ENCODE data around the gene CALB2.

Gene CALB2

DNA sequence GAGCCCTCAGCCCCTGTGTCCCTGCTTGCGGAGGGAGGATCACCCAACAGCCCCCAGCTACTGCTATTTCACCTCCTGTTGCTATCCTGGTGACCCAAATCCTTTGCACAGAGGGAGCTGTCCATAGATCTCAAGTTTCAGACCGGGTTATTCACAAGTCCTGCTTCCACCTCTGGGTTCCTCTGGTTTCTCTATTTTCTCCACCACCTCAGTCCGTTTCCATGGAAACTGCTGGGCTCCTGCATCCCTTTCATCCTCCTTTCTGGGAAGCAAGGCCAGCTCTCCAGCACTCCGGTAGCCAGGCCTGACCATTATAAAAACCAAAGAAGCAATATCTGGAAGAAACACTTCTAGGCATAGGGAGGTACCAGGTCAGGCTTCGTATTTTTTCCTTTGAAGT lies 4.8 kb upstream of the CALB2 start:
- TF ChIP-seq TAF1 (IDR thresholded peaks at IDR 0.05; ENCODE audit: low read depth) (no peak), TEAD4 (IDR thresholded peaks at IDR 0.05) (no peak), EP300 (IDR thresholded peaks at IDR 0.05; ENCODE audit: borderline replicate concordance) (no peak), TCF12 (IDR thresholded peaks at IDR 0.05; ENCODE audit: low read depth) (no peak), YY1 (IDR thresholded peaks at IDR 0.05; ENCODE audit: low read depth) (no peak), CEBPB (IDR thresholded peaks at IDR 0.05) (no peak), CREB1 (IDR thresholded peaks at IDR 0.05; ENCODE audit: low read depth) (no peak), NFIC (IDR thresholded peaks at IDR 0.05) (no peak), EGR1 (IDR thresholded peaks at IDR 0.05) (no peak), ZBTB7A (IDR thresholded peaks at IDR 0.05; ENCODE audit: low read depth) (no peak), FOXM1 (IDR thresholded peaks at IDR 0.05; ENCODE audit: borderline replicate concordance, low read depth) (no peak), RAD21 (IDR thresholded peaks at IDR 0.05; ENCODE audit: low read depth) (no peak)
- TF ChIP-seq, protein P1, sequence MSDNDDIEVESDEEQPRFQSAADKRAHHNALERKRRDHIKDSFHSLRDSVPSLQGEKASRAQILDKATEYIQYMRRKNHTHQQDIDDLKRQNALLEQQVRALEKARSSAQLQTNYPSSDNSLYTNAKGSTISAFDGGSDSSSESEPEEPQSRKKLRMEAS (IDR thresholded peaks at IDR 0.05) = no peak
- TF ChIP-seq, protein P2, sequence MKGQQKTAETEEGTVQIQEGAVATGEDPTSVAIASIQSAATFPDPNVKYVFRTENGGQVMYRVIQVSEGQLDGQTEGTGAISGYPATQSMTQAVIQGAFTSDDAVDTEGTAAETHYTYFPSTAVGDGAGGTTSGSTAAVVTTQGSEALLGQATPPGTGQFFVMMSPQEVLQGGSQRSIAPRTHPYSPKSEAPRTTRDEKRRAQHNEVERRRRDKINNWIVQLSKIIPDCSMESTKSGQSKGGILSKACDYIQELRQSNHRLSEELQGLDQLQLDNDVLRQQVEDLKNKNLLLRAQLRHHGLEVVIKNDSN (IDR thresholded peaks at IDR 0.05) = no peak
- TF ChIP-seq, protein P3, sequence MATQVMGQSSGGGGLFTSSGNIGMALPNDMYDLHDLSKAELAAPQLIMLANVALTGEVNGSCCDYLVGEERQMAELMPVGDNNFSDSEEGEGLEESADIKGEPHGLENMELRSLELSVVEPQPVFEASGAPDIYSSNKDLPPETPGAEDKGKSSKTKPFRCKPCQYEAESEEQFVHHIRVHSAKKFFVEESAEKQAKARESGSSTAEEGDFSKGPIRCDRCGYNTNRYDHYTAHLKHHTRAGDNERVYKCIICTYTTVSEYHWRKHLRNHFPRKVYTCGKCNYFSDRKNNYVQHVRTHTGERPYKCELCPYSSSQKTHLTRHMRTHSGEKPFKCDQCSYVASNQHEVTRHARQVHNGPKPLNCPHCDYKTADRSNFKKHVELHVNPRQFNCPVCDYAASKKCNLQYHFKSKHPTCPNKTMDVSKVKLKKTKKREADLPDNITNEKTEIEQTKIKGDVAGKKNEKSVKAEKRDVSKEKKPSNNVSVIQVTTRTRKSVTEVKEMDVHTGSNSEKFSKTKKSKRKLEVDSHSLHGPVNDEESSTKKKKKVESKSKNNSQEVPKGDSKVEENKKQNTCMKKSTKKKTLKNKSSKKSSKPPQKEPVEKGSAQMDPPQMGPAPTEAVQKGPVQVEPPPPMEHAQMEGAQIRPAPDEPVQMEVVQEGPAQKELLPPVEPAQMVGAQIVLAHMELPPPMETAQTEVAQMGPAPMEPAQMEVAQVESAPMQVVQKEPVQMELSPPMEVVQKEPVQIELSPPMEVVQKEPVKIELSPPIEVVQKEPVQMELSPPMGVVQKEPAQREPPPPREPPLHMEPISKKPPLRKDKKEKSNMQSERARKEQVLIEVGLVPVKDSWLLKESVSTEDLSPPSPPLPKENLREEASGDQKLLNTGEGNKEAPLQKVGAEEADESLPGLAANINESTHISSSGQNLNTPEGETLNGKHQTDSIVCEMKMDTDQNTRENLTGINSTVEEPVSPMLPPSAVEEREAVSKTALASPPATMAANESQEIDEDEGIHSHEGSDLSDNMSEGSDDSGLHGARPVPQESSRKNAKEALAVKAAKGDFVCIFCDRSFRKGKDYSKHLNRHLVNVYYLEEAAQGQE (IDR thresholded peaks at IDR 0.05; ENCODE audit: low read depth) = no peak

DNA sequence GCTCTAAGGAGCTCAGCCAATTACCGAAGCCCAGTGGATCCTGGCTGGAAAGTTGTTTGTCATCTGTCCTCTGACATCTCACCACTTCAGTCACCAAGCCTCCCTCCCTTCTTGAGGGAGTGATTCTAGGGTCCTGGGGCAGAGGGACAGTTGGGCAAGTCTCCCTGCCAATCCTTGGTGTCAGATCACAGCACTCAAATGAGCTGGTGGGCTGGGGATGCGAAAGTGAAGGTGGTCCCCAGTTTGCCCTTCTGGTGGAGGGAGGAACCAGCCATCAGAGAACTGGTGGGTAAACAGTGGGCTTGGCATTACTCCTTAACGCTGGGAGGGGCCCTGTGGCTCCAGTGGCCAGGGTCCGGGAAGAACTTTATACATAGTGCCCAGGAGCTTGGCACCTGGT lies 4.4 kb upstream of the CALB2 start:
- TF ChIP-seq FOXM1 (IDR thresholded peaks at IDR 0.05; ENCODE audit: borderline replicate concordance, low read depth) (no peak), CREB1 (IDR thresholded peaks at IDR 0.05; ENCODE audit: low read depth) (no peak), TEAD4 (IDR thresholded peaks at IDR 0.05) (no peak), EP300 (IDR thresholded peaks at IDR 0.05; ENCODE audit: borderline replicate concordance) (no peak), TCF12 (IDR thresholded peaks at IDR 0.05; ENCODE audit: low read depth) (no peak), NFIC (IDR thresholded peaks at IDR 0.05) (no peak)

DNA sequence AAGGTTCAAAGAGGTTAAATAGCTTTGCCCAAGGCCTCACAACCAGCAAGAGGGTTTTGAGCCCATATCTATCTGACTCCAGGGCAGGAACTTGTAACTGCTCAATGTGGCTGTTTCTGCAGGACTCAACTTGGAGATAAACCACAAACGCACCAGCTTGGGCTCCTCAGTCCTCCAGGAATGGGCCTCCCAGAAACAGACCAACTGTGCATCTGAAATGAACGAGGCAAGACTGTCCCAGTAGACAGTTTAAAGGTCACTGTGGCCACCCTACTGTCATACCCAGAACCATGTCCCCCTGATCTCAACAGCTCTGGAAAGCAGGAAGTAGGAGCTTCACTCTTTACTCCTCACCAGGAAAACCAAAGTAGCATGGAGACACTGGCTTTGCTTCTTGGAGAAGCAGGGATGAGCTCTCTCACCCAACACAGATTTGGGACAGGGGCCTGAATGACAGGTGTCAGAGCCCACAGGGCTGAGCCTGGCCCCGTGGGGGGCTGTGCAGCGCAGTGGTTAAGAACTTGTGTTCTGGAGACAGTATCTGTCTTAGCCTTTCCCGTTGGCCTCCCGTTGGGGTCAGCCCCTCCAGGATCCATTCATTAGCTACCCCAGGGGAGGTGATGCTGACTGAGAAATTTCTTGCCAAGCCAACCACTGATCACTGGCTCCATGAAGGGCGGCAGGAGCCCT lies 2.3 kb upstream of the CALB2 start:
- TF ChIP-seq NFIC (IDR thresholded peaks at IDR 0.05) (no peak), YY1 (IDR thresholded peaks at IDR 0.05; ENCODE audit: low read depth) (no peak), EP300 (IDR thresholded peaks at IDR 0.05; ENCODE audit: borderline replicate concordance) (no peak), ZBTB7A (IDR thresholded peaks at IDR 0.05; ENCODE audit: low read depth) (no peak)

DNA sequence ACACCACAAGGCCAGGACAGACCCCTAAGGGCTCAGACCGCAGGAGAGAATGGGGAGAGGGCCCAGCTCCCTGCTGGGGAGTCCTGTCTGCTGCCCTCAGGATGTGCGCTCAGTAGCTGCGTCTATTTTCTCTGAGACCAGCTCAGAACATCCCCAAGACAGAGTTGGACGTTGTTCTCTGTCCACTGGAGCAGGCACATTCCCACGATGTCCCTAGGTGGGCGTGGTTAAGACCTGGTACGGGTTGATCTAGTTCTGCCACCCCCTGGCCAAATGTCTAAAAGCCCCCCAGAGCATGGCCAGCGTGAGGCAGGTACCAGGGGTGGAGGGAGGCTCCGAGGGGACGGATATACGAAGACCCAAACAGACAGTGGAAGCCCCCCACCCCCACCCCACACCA lies 842 bp upstream of the CALB2 start:
- TF ChIP-seq ZBTB7A (IDR thresholded peaks at IDR 0.05; ENCODE audit: low read depth) = no peak
- TF ChIP-seq RAD21 (IDR thresholded peaks at IDR 0.05; ENCODE audit: low read depth) = no peak
- TF ChIP-seq, protein P2 (IDR thresholded peaks at IDR 0.05) = no peak
- TF ChIP-seq FOXM1 (IDR thresholded peaks at IDR 0.05; ENCODE audit: borderline replicate concordance, low read depth) = no peak
- TF ChIP-seq, protein P3 (IDR thresholded peaks at IDR 0.05; ENCODE audit: low read depth) = no peak
- TF ChIP-seq CREB1 (IDR thresholded peaks at IDR 0.05; ENCODE audit: low read depth) = no peak
- TF ChIP-seq, protein P1 (IDR thresholded peaks at IDR 0.05) = no peak
- no peak for TF ChIP-seq CEBPB (IDR thresholded peaks at IDR 0.05)
- no peak for TF ChIP-seq TCF12 (IDR thresholded peaks at IDR 0.05; ENCODE audit: low read depth)
- no peak for TF ChIP-seq EGR1 (IDR thresholded peaks at IDR 0.05)
- no peak for TF ChIP-seq TAF1 (IDR thresholded peaks at IDR 0.05; ENCODE audit: low read depth)

DNA sequence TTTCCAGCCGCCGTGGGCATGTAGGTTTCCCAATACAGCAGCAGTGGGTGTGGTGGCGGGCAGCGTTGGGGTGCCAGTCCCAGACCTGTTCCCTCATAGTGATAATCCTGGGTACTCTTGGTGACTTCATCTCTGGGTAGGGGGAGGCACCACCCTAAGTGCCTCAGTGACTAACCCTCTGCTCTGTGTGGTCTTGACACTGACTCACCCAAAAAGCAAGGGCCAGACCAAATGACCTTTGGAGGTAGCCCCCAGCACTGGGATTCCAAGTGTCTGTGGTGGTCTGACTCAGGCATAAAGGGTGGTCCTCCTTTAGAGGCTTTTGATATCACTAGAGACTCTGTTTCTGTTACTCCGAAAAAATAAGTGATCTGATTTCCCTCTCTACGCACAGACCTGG lies 908 bp downstream of the CALB2 start:
- TF ChIP-seq, protein P1 (IDR thresholded peaks at IDR 0.05) = no peak
- no peak for TF ChIP-seq CEBPB (IDR thresholded peaks at IDR 0.05)
- TF ChIP-seq NFIC (IDR thresholded peaks at IDR 0.05) = no peak
- TF ChIP-seq EGR1 (IDR thresholded peaks at IDR 0.05) = no peak
- no peak for TF ChIP-seq RAD21 (IDR thresholded peaks at IDR 0.05; ENCODE audit: low read depth)
- no peak for TF ChIP-seq FOXM1 (IDR thresholded peaks at IDR 0.05; ENCODE audit: borderline replicate concordance, low read depth)

DNA sequence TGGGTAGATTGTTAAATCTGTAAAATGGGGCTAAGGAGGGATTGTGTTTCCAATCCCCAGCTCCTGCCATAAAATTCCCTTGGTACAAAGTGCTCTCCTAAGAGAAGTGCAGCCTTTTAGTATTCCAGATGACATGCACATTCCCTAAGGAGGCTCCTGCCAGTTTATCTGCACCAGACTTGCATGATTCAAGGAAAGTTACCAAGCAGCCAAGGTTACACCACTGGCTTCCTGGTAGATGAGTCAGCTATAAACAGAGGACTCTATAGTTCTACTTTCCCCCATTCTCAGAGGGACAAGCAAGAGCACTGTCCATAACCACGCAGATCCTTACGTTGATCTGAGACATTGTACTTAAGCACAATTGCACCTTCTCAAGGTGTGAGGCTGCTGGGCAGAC lies 1.9 kb downstream of the CALB2 start:
- TF ChIP-seq, protein P2 (IDR thresholded peaks at IDR 0.05) = no peak
- TF ChIP-seq, protein P1 (IDR thresholded peaks at IDR 0.05) = no peak
- no peak for TF ChIP-seq TCF12 (IDR thresholded peaks at IDR 0.05; ENCODE audit: low read depth)
- no peak for TF ChIP-seq CREB1 (IDR thresholded peaks at IDR 0.05; ENCODE audit: low read depth)
- TF ChIP-seq CEBPB (IDR thresholded peaks at IDR 0.05) = no peak

Measured in Ishikawa (cell line).